HEK293 (cell line): ENCODE measurements around the gene HIF3A.

Source experiments
- GLI4 ChIP-seq: fragments of 450-650 bp; formaldehyde crosslinking; IDR thresholded peaks from 2 replicates; pipeline ENCODE4 v1.5.1; 2016; ENCODE audit warnings: missing biosample characterization, missing genetic modification characterization
- ZBTB1 ChIP-seq: fragments of 450-650 bp; formaldehyde crosslinking; IDR thresholded peaks from 2 replicates; pipeline ENCODE4 v1.5.1; 2016; ENCODE audit warnings: missing biosample characterization, missing genetic modification characterization
- ZBTB8A ChIP-seq: fragments of 450-650 bp; formaldehyde crosslinking; IDR thresholded peaks from 2 replicates; pipeline ENCODE4 v1.5.1; 2016; ENCODE audit warnings: missing biosample characterization, missing genetic modification characterization
- ZFP41 ChIP-seq: fragments of 450-650 bp; formaldehyde crosslinking; IDR thresholded peaks from 2 replicates; pipeline ENCODE4 v1.5.1; 2016; ENCODE audit warnings: missing biosample characterization, missing genetic modification characterization, borderline replicate concordance
- ZNF121 ChIP-seq: fragments of 450-650 bp; formaldehyde crosslinking; IDR thresholded peaks from 2 replicates; pipeline ENCODE4 v1.5.1; 2016; ENCODE audit warnings: missing biosample characterization, missing genetic modification characterization
- TF ChIP-seq, protein P1 (sequence below): fragments of 450-650 bp; formaldehyde crosslinking; IDR thresholded peaks from 2 replicates; pipeline ENCODE4 v1.5.1; 2016; ENCODE audit warnings: missing biosample characterization, missing genetic modification characterization

DNA sequence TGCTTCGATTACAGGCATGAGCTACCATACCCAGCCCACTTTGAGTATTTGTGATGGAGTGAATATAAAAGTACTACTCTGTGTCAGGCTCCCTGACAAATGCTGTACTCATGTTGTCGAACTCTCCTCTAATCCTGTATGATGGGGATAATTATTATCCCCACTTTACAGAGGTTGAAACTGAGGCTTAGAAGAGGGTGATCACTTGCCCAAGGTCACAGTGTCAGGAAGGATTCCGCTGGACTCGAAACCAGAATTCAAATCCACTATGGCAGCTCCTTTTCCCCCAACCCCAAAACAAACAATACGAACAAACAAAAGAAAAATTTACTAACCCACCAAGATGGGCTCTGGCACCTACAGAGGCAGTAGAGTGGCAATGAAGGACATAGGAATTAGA is 48.3 kb downstream of the HIF3A start:
- TF ChIP-seq, protein P1, sequence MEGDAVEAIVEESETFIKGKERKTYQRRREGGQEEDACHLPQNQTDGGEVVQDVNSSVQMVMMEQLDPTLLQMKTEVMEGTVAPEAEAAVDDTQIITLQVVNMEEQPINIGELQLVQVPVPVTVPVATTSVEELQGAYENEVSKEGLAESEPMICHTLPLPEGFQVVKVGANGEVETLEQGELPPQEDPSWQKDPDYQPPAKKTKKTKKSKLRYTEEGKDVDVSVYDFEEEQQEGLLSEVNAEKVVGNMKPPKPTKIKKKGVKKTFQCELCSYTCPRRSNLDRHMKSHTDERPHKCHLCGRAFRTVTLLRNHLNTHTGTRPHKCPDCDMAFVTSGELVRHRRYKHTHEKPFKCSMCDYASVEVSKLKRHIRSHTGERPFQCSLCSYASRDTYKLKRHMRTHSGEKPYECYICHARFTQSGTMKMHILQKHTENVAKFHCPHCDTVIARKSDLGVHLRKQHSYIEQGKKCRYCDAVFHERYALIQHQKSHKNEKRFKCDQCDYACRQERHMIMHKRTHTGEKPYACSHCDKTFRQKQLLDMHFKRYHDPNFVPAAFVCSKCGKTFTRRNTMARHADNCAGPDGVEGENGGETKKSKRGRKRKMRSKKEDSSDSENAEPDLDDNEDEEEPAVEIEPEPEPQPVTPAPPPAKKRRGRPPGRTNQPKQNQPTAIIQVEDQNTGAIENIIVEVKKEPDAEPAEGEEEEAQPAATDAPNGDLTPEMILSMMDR (tag by site-specific recombination) = no peak
- TF ChIP-seq ZFP41 (tag by site-specific recombination) (no peak), ZNF121 (no peak), GLI4 (no peak), ZBTB8A (no peak), ZBTB1 (tag by site-specific recombination) (no peak)
